Neutrophil (primary cell): Measurements from ENCODE around the gene GALNT18.

Source experiments
- H3K27ac ChIP-seq: fragments of 200-600 bp; sonication (generic); 2 replicates; pipeline ENCODE4 v1.5.1; 2016; ENCODE audit warnings: mild to moderate bottlenecking, moderate library complexity
- H3K27me3 ChIP-seq: fragments of 200-600 bp; sonication (generic); 2 replicates; pipeline ENCODE4 v1.6.0; 2016; ENCODE audit warnings: mild to moderate bottlenecking
- H3K36me3 ChIP-seq: fragments of 200-600 bp; sonication (generic); 2 replicates; pipeline ENCODE4 v1.5.1; 2017
- H3K4me1 ChIP-seq, 2 experiments: fragments of 200-600 bp in 1 of 2; sonication (generic) in 1 of 2; 1 replicate in 1 of 2; 2 replicates in 1 of 2; pipeline versions ENCODE4 v1.5.1 to v1.6.1; 2013 to 2016; ENCODE audit warnings: low read depth in 1 of 2, low read length in 1 of 2, mild to moderate bottlenecking in 1 of 2, moderate library complexity in 1 of 2; ENCODE audit not compliant: control insufficient read depth in 1 of 2, insufficient read depth in 1 of 2
- H3K4me3 ChIP-seq, 2 experiments: fragments of 200-600 bp in 1 of 2; sonication (generic) in 1 of 2; 1 replicate in 1 of 2; 2 replicates in 1 of 2; pipeline ENCODE4 v1.5.1; 2013 to 2016; ENCODE audit warnings: low read depth in 1 of 2, low read length in 1 of 2, mild to moderate bottlenecking in 1 of 2, moderate library complexity in 1 of 2
- H3K9me3 ChIP-seq: fragments of 200-600 bp; sonication (generic); 2 replicates; pipeline ENCODE4 v1.5.1; 2016
- CTCF ChIP-seq: fragments of 200-600 bp; sonication (generic); IDR thresholded peaks from 2 replicates; pipeline ENCODE4 v1.5.1; 2016; ENCODE audit warnings: antibody characterized with exemption

GALNT18 gene

GRCh38 chr11:11491014-11491413 is 130.8 kb downstream of the GALNT18 start:
- no peak for TF ChIP-seq CTCF
- H3K36me3 ChIP-seq, result no peaks in the 10 kb centered on the region

GRCh38 chr11:11486423-11486822 is 135.4 kb downstream of the GALNT18 start:
- Histone ChIP-seq H3K27ac (no peak overlapping the region), H3K27me3 (peaks cover 11% of the 10 kb centered on the region), H3K9me3 (no peaks in the 10 kb centered on the region), H3K4me1 (no peaks in the 10 kb centered on the region), H3K36me3 (no peaks in the 10 kb centered on the region), H3K4me3 (no peak overlapping the region)
- no peak for TF ChIP-seq CTCF

More at GRCh38 chr11:11491014-11491413, 130.8 kb downstream of the GALNT18 start:
- H3K27me3 ChIP-seq, result peaks cover 6% of the 10 kb centered on the region
- H3K4me1 ChIP-seq, result no peaks in the 10 kb centered on the region
- H3K9me3 ChIP-seq, result no peaks in the 10 kb centered on the region
- H3K27ac ChIP-seq, result no peak overlapping the region
- H3K4me3 ChIP-seq, result no peak overlapping the region

- no peak for TF ChIP-seq CTCF
- H3K27me3 ChIP-seq, result peaks cover 11% of the 10 kb centered on the region
- H3K36me3 ChIP-seq, result no peaks in the 10 kb centered on the region
- no peaks in the 10 kb centered on the region for H3K9me3 ChIP-seq
- no peak overlapping the region for H3K27ac ChIP-seq
- H3K4me3 ChIP-seq, result no peak overlapping the region
- H3K4me1 ChIP-seq, result no peaks in the 10 kb centered on the region
Measured at GRCh38 chr11:11486002-11486401, 135.8 kb downstream of the GALNT18 start.

- H3K4me3 ChIP-seq, result no peak overlapping the region
- H3K36me3 ChIP-seq, result no peaks in the 10 kb centered on the region
- TF ChIP-seq CTCF, result no peak
- no peak overlapping the region for H3K27ac ChIP-seq
- H3K27me3 ChIP-seq, result peaks cover 29% of the 10 kb centered on the region
- no peaks in the 10 kb centered on the region for H3K9me3 ChIP-seq
- H3K4me1 ChIP-seq, result no peaks in the 10 kb centered on the region
Measured at GRCh38 chr11:11483627-11484026, 138.2 kb downstream of the GALNT18 start.

GRCh38 chr11:11482730-11483129 is 139.1 kb downstream of the GALNT18 start:
- H3K4me3 ChIP-seq, result no peak overlapping the region
- peaks cover 33% of the 10 kb centered on the region for H3K27me3 ChIP-seq
- no peaks in the 10 kb centered on the region for H3K9me3 ChIP-seq
- no peaks in the 10 kb centered on the region for H3K4me1 ChIP-seq
- TF ChIP-seq CTCF, result no peak
- H3K36me3 ChIP-seq, result no peaks in the 10 kb centered on the region
- H3K27ac ChIP-seq, result no peak overlapping the region

- Histone ChIP-seq H3K36me3 (no peaks in the 10 kb centered on the region), H3K4me3 (no peak overlapping the region), H3K27me3 (peaks cover 41% of the 10 kb centered on the region), H3K4me1 (no peaks in the 10 kb centered on the region), H3K27ac (no peak overlapping the region), H3K9me3 (no peaks in the 10 kb centered on the region)
- no peak for TF ChIP-seq CTCF
Measured at GRCh38 chr11:11481371-11481770, 140.4 kb downstream of the GALNT18 start.
